Neural cell (in vitro differentiated cells): ENCODE results near the gene MCC. TPM values are rescaled to one million over a fixed set of nuclear protein-coding genes. Genes with fewer than 3 reads are reported as not detected.

Experiments used
- H2AFZ ChIP-seq: fragments of 200-600, 300-800 bp; sonication (generic), shearing (Covaris generic); 2 replicates; pipeline ENCODE4 v1.6.0; 2014; ENCODE audit warnings: low read depth, mild to moderate bottlenecking, antibody characterized with exemption, low read length, moderate library complexity
- H3F3A ChIP-seq: fragments of 200-600 bp; shearing (Covaris generic); 2 replicates; pipeline ENCODE4 v1.6.1; 2016; ENCODE audit warnings: mild to moderate bottlenecking, moderate library complexity, mixed read lengths, antibody characterized with exemption, low read length; ENCODE audit not compliant: insufficient read depth, poor library complexity, severe bottlenecking
- H3K27ac ChIP-seq: fragments of 200-600, 300-800 bp; sonication (generic), shearing (Covaris generic); 2 replicates; pipeline ENCODE4 v1.5.1; 2014; ENCODE audit warnings: mild to moderate bottlenecking, low read length, moderate library complexity
- H3K27me3 ChIP-seq: fragments of 300-800, 200-600 bp; sonication (generic), shearing (Covaris generic); 2 replicates; pipeline ENCODE4 v1.6.0; 2014; ENCODE audit warnings: mild to moderate bottlenecking, low read depth, low read length, moderate library complexity; ENCODE audit not compliant: insufficient read depth
- H3K36me3 ChIP-seq: fragments of 300-800, 200-600 bp; sonication (generic), shearing (Covaris generic); 2 replicates; pipeline ENCODE4 v1.5.1; 2014; ENCODE audit warnings: mild to moderate bottlenecking, antibody characterized with exemption, low read length, moderate library complexity; ENCODE audit not compliant: insufficient read depth
- H3K4me2 ChIP-seq: fragments of 300-800, 200-600 bp; sonication (generic), shearing (Covaris generic); 2 replicates; pipeline ENCODE4 v1.6.0; 2014; ENCODE audit warnings: mild to moderate bottlenecking, low read length
- H3K4me3 ChIP-seq: fragments of 300-800, 200-600 bp; sonication (generic), shearing (Covaris generic); 2 replicates; pipeline ENCODE4 v1.5.1; 2014; ENCODE audit warnings: mild to moderate bottlenecking, low read length, moderate library complexity
- H3K79me2 ChIP-seq: fragments of 200-600 bp; shearing (Covaris generic); replicated peaks from 2 replicates; pipeline ENCODE4 v1.6.0; 2014; ENCODE audit warnings: mild to moderate bottlenecking, low read length, moderate library complexity; ENCODE audit not compliant: insufficient read depth
- H3K9ac ChIP-seq: fragments of 300-800, 200-600 bp; sonication (generic), shearing (Covaris generic); 2 replicates; pipeline ENCODE4 v1.6.1; 2016; ENCODE audit warnings: mild to moderate bottlenecking, low read length, mixed read lengths
- H3K9me2 ChIP-seq: fragments of 200-600 bp; shearing (Covaris generic); 2 replicates; pipeline ENCODE4 v1.6.1; 2016; ENCODE audit warnings: mild to moderate bottlenecking, low read length, mixed read lengths; ENCODE audit not compliant: insufficient read depth
- H3K9me3 ChIP-seq: fragments of 200-600, 300-800 bp; sonication (generic), shearing (Covaris generic); 2 replicates; pipeline ENCODE4 v1.6.1; 2016; ENCODE audit warnings: mild to moderate bottlenecking, mixed run types, low read length, moderate library complexity, mixed read lengths
- H4K20me1 ChIP-seq: fragments of 200-600 bp; shearing (Covaris generic); 2 replicates; pipeline ENCODE4 v1.6.1; 2016; ENCODE audit warnings: mild to moderate bottlenecking, mixed run types; ENCODE audit not compliant: insufficient read depth
- EP300 ChIP-seq: fragments of 450-650 bp; conservative IDR thresholded peaks from 2 replicates; pipeline ENCODE4 v1.6.1; 2014; ENCODE audit warnings: antibody characterized with exemption, mild to moderate bottlenecking, moderate library complexity; ENCODE audit not compliant: poor library complexity, severe bottlenecking
- EZH2 ChIP-seq: fragments of 200-600, 300-800 bp; shearing (Covaris generic), sonication (generic); IDR thresholded peaks from 2 replicates; pipeline ENCODE4 v1.6.1; 2014; ENCODE audit warnings: antibody characterized with exemption, low read length, borderline replicate concordance, mild to moderate bottlenecking; ENCODE audit not compliant: insufficient read depth, poor library complexity, severe bottlenecking
- MXI1 ChIP-seq: fragments of 450-650 bp; conservative IDR thresholded peaks from 2 replicates; pipeline ENCODE4 v1.6.1; 2014; ENCODE audit warnings: antibody characterized with exemption, mild to moderate bottlenecking; ENCODE audit not compliant: poor library complexity, severe bottlenecking
- POLR2AphosphoS5 ChIP-seq: IDR thresholded peaks from 2 replicates; pipeline ENCODE4 v1.6.1; 2012
- RAD21 ChIP-seq: fragments of 450-650 bp; conservative IDR thresholded peaks from 2 replicates; pipeline ENCODE4 v1.6.1; 2014; ENCODE audit warnings: antibody characterized with exemption, mild to moderate bottlenecking, moderate library complexity
- SMC3 ChIP-seq: fragments of 450-650 bp; conservative IDR thresholded peaks from 2 replicates; pipeline ENCODE4 v1.6.1; 2014; ENCODE audit warnings: antibody characterized with exemption, mild to moderate bottlenecking, moderate library complexity; ENCODE audit not compliant: poor library complexity
- TAF1 ChIP-seq: IDR thresholded peaks from 2 replicates; pipeline ENCODE4 v1.6.1; 2012; ENCODE audit warnings: low read depth
- polyA plus RNA-seq: library from polyadenylated mRNA; depleted of rRNA; stranded (reverse); fragments of >200 nt; gene quantifications from 2 replicates; pipeline ENCODE4 v1.2.3, GENCODE V29; 2014
- TF ChIP-seq, protein P1 (sequence below): fragments of 450-650 bp; IDR thresholded peaks from 2 replicates; pipeline ENCODE4 v1.5.1; 2014; ENCODE audit warnings: antibody characterized with exemption, mild to moderate bottlenecking, moderate library complexity; ENCODE audit not compliant: poor library complexity, severe bottlenecking
- TF ChIP-seq, protein P2 (sequence below): IDR thresholded peaks from 2 replicates; pipeline ENCODE4 v1.6.1; 2012; ENCODE audit warnings: borderline replicate concordance

Gene MCC
- polyA plus RNA-seq, 1 donor from 2014 or later = 2.2 TPM

DNA sequence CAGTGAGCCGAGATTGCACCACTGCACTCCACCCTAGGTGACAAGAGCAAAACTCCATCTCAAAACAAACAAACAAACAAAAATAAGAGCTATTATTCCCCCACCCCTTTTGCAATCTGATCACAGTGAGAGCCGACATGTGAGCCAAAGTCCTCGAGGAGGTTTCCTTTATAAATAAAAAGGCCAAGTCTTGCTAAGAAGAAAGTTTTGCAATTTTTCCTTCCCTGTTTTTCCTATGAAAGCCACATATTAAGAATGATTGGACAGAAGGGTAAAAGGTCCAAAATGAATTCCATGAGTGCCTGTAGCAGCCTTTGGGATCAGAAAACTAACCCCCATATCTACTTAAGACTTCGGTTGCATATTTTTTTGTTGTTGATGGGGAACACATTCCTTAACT, 233.1 kb downstream of the MCC start:
- Histone ChIP-seq H3K79me2 (no peaks in the 10 kb centered on the region), H3K36me3 (no peaks in the 10 kb centered on the region), H3K27ac (no peak overlapping the region), H4K20me1 (no peaks in the 10 kb centered on the region), H2AFZ (no peak overlapping the region), H3K9ac (no peak overlapping the region), H3K27me3 (no peaks in the 10 kb centered on the region), H3F3A (no peaks in the 10 kb centered on the region), H3K9me3 (no peaks in the 10 kb centered on the region), H3K4me2 (no peak overlapping the region), H3K4me3 (no peak overlapping the region), H3K9me2 (no peaks in the 10 kb centered on the region)
- TF ChIP-seq POLR2AphosphoS5 (no peak), MXI1 (no peak), TAF1 (no peak), EP300 (no peak), RAD21 (no peak), EZH2 (no peak), SMC3 (no peak)
- TF ChIP-seq, protein P1, sequence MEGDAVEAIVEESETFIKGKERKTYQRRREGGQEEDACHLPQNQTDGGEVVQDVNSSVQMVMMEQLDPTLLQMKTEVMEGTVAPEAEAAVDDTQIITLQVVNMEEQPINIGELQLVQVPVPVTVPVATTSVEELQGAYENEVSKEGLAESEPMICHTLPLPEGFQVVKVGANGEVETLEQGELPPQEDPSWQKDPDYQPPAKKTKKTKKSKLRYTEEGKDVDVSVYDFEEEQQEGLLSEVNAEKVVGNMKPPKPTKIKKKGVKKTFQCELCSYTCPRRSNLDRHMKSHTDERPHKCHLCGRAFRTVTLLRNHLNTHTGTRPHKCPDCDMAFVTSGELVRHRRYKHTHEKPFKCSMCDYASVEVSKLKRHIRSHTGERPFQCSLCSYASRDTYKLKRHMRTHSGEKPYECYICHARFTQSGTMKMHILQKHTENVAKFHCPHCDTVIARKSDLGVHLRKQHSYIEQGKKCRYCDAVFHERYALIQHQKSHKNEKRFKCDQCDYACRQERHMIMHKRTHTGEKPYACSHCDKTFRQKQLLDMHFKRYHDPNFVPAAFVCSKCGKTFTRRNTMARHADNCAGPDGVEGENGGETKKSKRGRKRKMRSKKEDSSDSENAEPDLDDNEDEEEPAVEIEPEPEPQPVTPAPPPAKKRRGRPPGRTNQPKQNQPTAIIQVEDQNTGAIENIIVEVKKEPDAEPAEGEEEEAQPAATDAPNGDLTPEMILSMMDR = no peak
- TF ChIP-seq, protein P2, sequence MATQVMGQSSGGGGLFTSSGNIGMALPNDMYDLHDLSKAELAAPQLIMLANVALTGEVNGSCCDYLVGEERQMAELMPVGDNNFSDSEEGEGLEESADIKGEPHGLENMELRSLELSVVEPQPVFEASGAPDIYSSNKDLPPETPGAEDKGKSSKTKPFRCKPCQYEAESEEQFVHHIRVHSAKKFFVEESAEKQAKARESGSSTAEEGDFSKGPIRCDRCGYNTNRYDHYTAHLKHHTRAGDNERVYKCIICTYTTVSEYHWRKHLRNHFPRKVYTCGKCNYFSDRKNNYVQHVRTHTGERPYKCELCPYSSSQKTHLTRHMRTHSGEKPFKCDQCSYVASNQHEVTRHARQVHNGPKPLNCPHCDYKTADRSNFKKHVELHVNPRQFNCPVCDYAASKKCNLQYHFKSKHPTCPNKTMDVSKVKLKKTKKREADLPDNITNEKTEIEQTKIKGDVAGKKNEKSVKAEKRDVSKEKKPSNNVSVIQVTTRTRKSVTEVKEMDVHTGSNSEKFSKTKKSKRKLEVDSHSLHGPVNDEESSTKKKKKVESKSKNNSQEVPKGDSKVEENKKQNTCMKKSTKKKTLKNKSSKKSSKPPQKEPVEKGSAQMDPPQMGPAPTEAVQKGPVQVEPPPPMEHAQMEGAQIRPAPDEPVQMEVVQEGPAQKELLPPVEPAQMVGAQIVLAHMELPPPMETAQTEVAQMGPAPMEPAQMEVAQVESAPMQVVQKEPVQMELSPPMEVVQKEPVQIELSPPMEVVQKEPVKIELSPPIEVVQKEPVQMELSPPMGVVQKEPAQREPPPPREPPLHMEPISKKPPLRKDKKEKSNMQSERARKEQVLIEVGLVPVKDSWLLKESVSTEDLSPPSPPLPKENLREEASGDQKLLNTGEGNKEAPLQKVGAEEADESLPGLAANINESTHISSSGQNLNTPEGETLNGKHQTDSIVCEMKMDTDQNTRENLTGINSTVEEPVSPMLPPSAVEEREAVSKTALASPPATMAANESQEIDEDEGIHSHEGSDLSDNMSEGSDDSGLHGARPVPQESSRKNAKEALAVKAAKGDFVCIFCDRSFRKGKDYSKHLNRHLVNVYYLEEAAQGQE = no peak

DNA sequence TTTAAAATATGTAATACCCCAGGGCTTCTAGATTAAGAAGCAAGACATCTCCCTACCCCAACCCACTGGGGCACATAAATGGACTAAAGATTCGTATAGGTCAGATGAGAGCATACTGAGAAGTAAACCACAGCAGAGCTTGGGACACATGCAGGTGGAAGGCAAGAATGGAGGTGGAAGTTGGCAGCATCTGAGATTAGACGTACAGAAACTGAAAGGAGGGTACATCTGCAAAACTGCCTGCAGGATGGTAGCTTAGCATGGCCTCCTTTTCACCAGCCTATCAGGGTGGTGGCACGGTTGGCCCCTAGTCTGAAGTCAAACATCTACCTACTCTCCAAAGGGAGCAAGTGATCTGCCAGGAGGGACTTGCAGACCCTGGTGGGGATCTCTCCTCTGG, 235.2 kb downstream of the MCC start:
- H3K27ac ChIP-seq = no peak overlapping the region
- H3K4me3 ChIP-seq = no peak overlapping the region
- H3K79me2 ChIP-seq = no peaks in the 10 kb centered on the region
- H3K4me2 ChIP-seq = no peak overlapping the region
- no peaks in the 10 kb centered on the region for H3K9me2 ChIP-seq
- no peaks in the 10 kb centered on the region for H4K20me1 ChIP-seq
- no peaks in the 10 kb centered on the region for H3K36me3 ChIP-seq
- no peak overlapping the region for H2AFZ ChIP-seq
- H3F3A ChIP-seq = no peaks in the 10 kb centered on the region
- H3K9me3 ChIP-seq = no peaks in the 10 kb centered on the region
- TF ChIP-seq SMC3 = no peak
- TF ChIP-seq, protein P1 = no peak
- no peak for TF ChIP-seq EP300
- no peak for TF ChIP-seq RAD21
- TF ChIP-seq, protein P2 = no peak
- TF ChIP-seq MXI1 = no peak
- no peak for TF ChIP-seq EZH2
- no peak for TF ChIP-seq POLR2AphosphoS5
- no peak for TF ChIP-seq TAF1
- no peaks in the 10 kb centered on the region for H3K27me3 ChIP-seq
- no peak overlapping the region for H3K9ac ChIP-seq
